GM23338 (cell line): ENCODE results near the gene AATF. TPM values are rescaled to one million over a fixed set of nuclear protein-coding genes. Genes with fewer than 3 reads are reported as not detected.

ENCODE experiments used
- ATAC-seq: fragments of 200-7000 bp; cut with Tn5 transposase; 3 replicates; pipeline ENCODE4 v1.9.1; 2020
- DNase-seq: peaks from one replicate; pipeline ENCODE4 v3.0.0-alpha.2; 2015; ENCODE audit warnings: low spot score
- H2AFZ ChIP-seq: fragments of 200-600 bp; sonication (generic); 2 replicates; pipeline ENCODE4 v1.8.0; 2016; ENCODE audit warnings: antibody characterized with exemption, mild to moderate bottlenecking, moderate library complexity
- H3F3A ChIP-seq: fragments of 200-600 bp; sonication (generic); replicated peaks from 2 replicates; pipeline ENCODE4 v1.8.0; 2017; ENCODE audit warnings: antibody characterized with exemption, mixed run types, low read depth
- H3K27ac ChIP-seq: fragments of 200-600 bp; sonication (generic); 2 replicates; pipeline ENCODE4 v1.6.1; 2016; ENCODE audit warnings: low read depth
- H3K27me3 ChIP-seq: fragments of 200-600 bp; sonication (generic); 2 replicates; pipeline ENCODE4 v1.8.0; 2016; ENCODE audit warnings: mild to moderate bottlenecking, mixed run types, moderate library complexity; ENCODE audit not compliant: insufficient read depth
- H3K36me3 ChIP-seq: fragments of 200-600 bp; sonication (generic); 2 replicates; pipeline ENCODE4 v1.8.0; 2016; ENCODE audit warnings: mild to moderate bottlenecking; ENCODE audit not compliant: insufficient read depth
- H3K4me1 ChIP-seq: fragments of 200-600 bp; sonication (generic); 2 replicates; pipeline ENCODE4 v1.8.0; 2016; ENCODE audit warnings: mild to moderate bottlenecking, moderate library complexity; ENCODE audit not compliant: insufficient read depth
- H3K4me2 ChIP-seq: fragments of 200-600 bp; sonication (generic); 2 replicates; pipeline ENCODE4 v1.7.1; 2017; ENCODE audit warnings: mixed run types
- H3K4me3 ChIP-seq: fragments of 200-600 bp; sonication (generic); 2 replicates; pipeline ENCODE4 v1.6.1; 2016; ENCODE audit warnings: mixed run types
- H3K79me2 ChIP-seq: fragments of 200-600 bp; sonication (generic); replicated peaks from 2 replicates; pipeline ENCODE4 v1.8.0; 2017; ENCODE audit warnings: mild to moderate bottlenecking; ENCODE audit not compliant: insufficient read depth
- H3K9me2 ChIP-seq: fragments of 200-600 bp; sonication (generic); 2 replicates; pipeline ENCODE4 v1.8.0; 2017; ENCODE audit not compliant: insufficient read depth
- H4K20me1 ChIP-seq: fragments of 200-600 bp; sonication (generic); replicated peaks from 2 replicates; pipeline ENCODE4 v1.8.0; 2017; ENCODE audit warnings: mild to moderate bottlenecking; ENCODE audit not compliant: insufficient read depth
- H3K27ac Mint-ChIP-seq: 2 replicates; pipeline ENCODE4 v1.8.0; 2020; ENCODE audit warnings: inconsistent platforms, mild to moderate bottlenecking, moderate library complexity, mixed read lengths
- H3K27me3 Mint-ChIP-seq: 3 replicates; pipeline ENCODE4 v1.8.0; 2022; ENCODE audit warnings: low read depth, mild to moderate bottlenecking, moderate library complexity, mixed read lengths, inconsistent platforms; ENCODE audit not compliant: insufficient read depth, poor library complexity
- H3K36me3 Mint-ChIP-seq: 3 replicates; pipeline ENCODE4 v1.8.0; 2021; ENCODE audit warnings: low read depth, mild to moderate bottlenecking, inconsistent platforms, moderate library complexity, mixed read lengths
- H3K4me1 Mint-ChIP-seq: 3 replicates; pipeline ENCODE4 v1.8.0; 2020; ENCODE audit warnings: mild to moderate bottlenecking, inconsistent platforms, mixed read lengths
- H3K4me3 Mint-ChIP-seq: 3 replicates; pipeline ENCODE4 v1.8.0; 2021; ENCODE audit warnings: moderate library complexity, mild to moderate bottlenecking, inconsistent platforms, mixed read lengths
- H3K9me3 Mint-ChIP-seq: 3 replicates; pipeline ENCODE4 v1.8.0; 2020; ENCODE audit warnings: moderate library complexity, mild to moderate bottlenecking, inconsistent platforms, mixed read lengths
- CREB1 ChIP-seq: fragments of 250-450 bp; sonication (Bioruptor Pico); IDR thresholded peaks from 2 replicates; pipeline ENCODE4 v1.5.0; 2020; ENCODE audit warnings: low read depth, mild to moderate bottlenecking, moderate library complexity
- ETS1 ChIP-seq: IDR thresholded peaks from 2 replicates; pipeline ENCODE4 v1.6.1; 2016; ENCODE audit warnings: antibody characterized with exemption
- EZH2 ChIP-seq: fragments of 200-600 bp; sonication (generic); IDR thresholded peaks from one replicate; pipeline ENCODE4 v1.8.0; 2017; ENCODE audit warnings: antibody characterized with exemption, mild to moderate bottlenecking, low read depth; ENCODE audit not compliant: unreplicated experiment
- JUNB ChIP-seq: IDR thresholded peaks from one replicate; pipeline ENCODE4 v1.6.1; 2016; ENCODE audit warnings: antibody characterized with exemption; ENCODE audit not compliant: unreplicated experiment
- NANOG ChIP-seq: IDR thresholded peaks from 2 replicates; pipeline ENCODE4 v1.6.1; 2016; ENCODE audit warnings: antibody characterized with exemption, borderline replicate concordance
- STAT1 ChIP-seq: IDR thresholded peaks from one replicate; pipeline ENCODE4 v1.6.1; 2016; ENCODE audit warnings: antibody characterized with exemption; ENCODE audit not compliant: unreplicated experiment
- ZNF114 ChIP-seq: fragments of 250-450 bp; sonication (Bioruptor Pico); IDR thresholded peaks from 2 replicates; pipeline ENCODE4 v1.5.0; 2020; ENCODE audit warnings: mild to moderate bottlenecking, moderate library complexity
- ZNF331 ChIP-seq: fragments of 250-450 bp; sonication (Bioruptor Pico); IDR thresholded peaks from 2 replicates; pipeline ENCODE4 v1.5.0; 2020; ENCODE audit warnings: low read depth, mild to moderate bottlenecking, moderate library complexity
- ZNF462 ChIP-seq: fragments of 250-450 bp; sonication (Bioruptor Pico); IDR thresholded peaks from 2 replicates; pipeline ENCODE4 v1.5.0; 2020; ENCODE audit warnings: mild to moderate bottlenecking, moderate library complexity
- polyA plus RNA-seq: library from polyadenylated mRNA; unstranded; fragments of >200 nt; fragmentation: Nextera tagmentation; extraction: Ambion mirVana; gene quantifications from 2 replicates; pipeline ENCODE4 v1.2.1, GENCODE V29; 2016
- total RNA-seq: library from RNA; depleted of rRNA; stranded (reverse); fragments of >200 nt; shearing (Covaris generic); gene quantifications from 2 replicates; pipeline ENCODE4 v1.2.3, GENCODE V29; 2014
- TF ChIP-seq, protein P1 (sequence below), 2 experiments: fragments of 200-600 bp in 1 of 2; sonication (generic) in 1 of 2; conservative IDR thresholded peaks; 2 replicates each; pipeline versions ENCODE4 v1.5.1 to v1.6.1; 2016 to 2017; ENCODE audit warnings: antibody characterized with exemption in 2 of 2, low read depth in 2 of 2, mild to moderate bottlenecking in 2 of 2, moderate library complexity in 1 of 2

AATF gene
- total and polyA plus RNA-seq, 2 experiments from 2014 or later, result 40.2 to 71.2 TPM

DNA sequence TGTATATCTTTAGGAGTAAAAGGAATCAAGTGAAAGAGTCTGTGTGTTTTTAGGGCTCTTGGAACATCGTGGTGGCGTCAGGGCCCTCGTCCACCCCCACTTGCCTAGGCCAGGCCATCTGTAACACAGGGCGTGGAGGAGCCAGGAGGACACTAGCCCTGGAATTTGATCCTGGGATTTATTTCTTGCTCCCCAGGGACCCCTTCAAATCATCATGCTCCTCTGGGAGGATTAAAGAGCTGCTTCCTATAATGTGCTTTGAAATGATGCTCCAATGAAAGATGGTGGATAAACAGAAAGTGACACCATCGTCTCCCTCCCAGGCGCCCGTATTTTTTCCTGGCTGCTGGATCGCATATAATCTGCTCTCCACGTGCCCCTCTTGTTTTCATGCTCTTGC lies 113.3 kb downstream of the AATF start:
- no peak overlapping the region for H3K4me2 ChIP-seq
- ATAC-seq (no peak), DNase-seq (no peak)
- no peaks in the 10 kb centered on the region; the same call in 1 of the 2 replicates for H3K27me3 ChIP-seq
- H3F3A ChIP-seq, result peaks cover 8% of the 10 kb centered on the region; the same call in 1 of the 2 replicates
- H3K79me2 ChIP-seq, result no peaks in the 10 kb centered on the region
- no peaks in the 10 kb centered on the region for H3K36me3 ChIP-seq
- peaks cover 59% of the 10 kb centered on the region for H3K4me1 Mint-ChIP-seq
- no peak overlapping the region for H3K27ac Mint-ChIP-seq
- peak overlapping the region; percentile 28; the same call in 1 of the 2 replicates for H3K27ac ChIP-seq
- no peaks in the 10 kb centered on the region for H3K9me2 ChIP-seq
- H3K9me3 Mint-ChIP-seq, result no peaks in the 10 kb centered on the region
- peaks cover 64% of the 10 kb centered on the region for H3K4me1 ChIP-seq
- no peaks in the 10 kb centered on the region for H4K20me1 ChIP-seq
- H3K4me3 Mint-ChIP-seq, result no peak overlapping the region
- no peak overlapping the region for H3K4me3 ChIP-seq
- H3K36me3 Mint-ChIP-seq, result peaks cover 7% of the 10 kb centered on the region; the same call in 2 of the 3 replicates
- TF ChIP-seq ETS1 (no peak), JUNB (no peak), EZH2 (no peak), CREB1 (no peak), STAT1 (no peak)
- TF ChIP-seq, protein P1, sequence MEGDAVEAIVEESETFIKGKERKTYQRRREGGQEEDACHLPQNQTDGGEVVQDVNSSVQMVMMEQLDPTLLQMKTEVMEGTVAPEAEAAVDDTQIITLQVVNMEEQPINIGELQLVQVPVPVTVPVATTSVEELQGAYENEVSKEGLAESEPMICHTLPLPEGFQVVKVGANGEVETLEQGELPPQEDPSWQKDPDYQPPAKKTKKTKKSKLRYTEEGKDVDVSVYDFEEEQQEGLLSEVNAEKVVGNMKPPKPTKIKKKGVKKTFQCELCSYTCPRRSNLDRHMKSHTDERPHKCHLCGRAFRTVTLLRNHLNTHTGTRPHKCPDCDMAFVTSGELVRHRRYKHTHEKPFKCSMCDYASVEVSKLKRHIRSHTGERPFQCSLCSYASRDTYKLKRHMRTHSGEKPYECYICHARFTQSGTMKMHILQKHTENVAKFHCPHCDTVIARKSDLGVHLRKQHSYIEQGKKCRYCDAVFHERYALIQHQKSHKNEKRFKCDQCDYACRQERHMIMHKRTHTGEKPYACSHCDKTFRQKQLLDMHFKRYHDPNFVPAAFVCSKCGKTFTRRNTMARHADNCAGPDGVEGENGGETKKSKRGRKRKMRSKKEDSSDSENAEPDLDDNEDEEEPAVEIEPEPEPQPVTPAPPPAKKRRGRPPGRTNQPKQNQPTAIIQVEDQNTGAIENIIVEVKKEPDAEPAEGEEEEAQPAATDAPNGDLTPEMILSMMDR (conservative IDR thresholded peaks at IDR 0.05; ENCODE audit: low read depth in 2 of 2), result no peak
- peak overlapping the region; percentile 56; the same call in 1 of the 2 replicates for H2AFZ ChIP-seq
- H3K27me3 Mint-ChIP-seq, result peaks cover 11% of the 10 kb centered on the region

GRCh38 chr17:37064206-37064605 lies 115.5 kb downstream of the AATF start:
- Histone ChIP-seq H3K27ac (no peak overlapping the region), H3F3A (peaks cover 11% of the 10 kb centered on the region), H3K4me1 (peaks cover 81% of the 10 kb centered on the region), H4K20me1 (no peaks in the 10 kb centered on the region), H3K9me2 (no peaks in the 10 kb centered on the region), H3K36me3 (no peaks in the 10 kb centered on the region), H3K27me3 (no peaks in the 10 kb centered on the region; the same call in 1 of the 2 replicates), H3K4me2 (peak overlapping the region; percentile 21), H3K4me3 (no peak overlapping the region), H2AFZ (peak overlapping the region; percentile 58; the same call in 1 of the 2 replicates), H3K79me2 (no peaks in the 10 kb centered on the region)
- DNase-seq, result no peak
- Mint-ChIP-seq H3K4me3 (no peak overlapping the region), H3K27me3 (peaks cover 9% of the 10 kb centered on the region), H3K4me1 (peaks cover 77% of the 10 kb centered on the region), H3K27ac (no peak overlapping the region), H3K36me3 (peaks cover 12% of the 10 kb centered on the region; the same call in 2 of the 3 replicates), H3K9me3 (peaks cover 8% of the 10 kb centered on the region; the same call in 2 of the 3 replicates)
- no peak for ATAC-seq
- TF ChIP-seq ZNF331 (CRISPR knock-in tag) (no peak), ETS1 (no peak), ZNF114 (no peak), ZNF462 (no peak), STAT1 (no peak), NANOG (no peak)
